ENCODE measurements around the gene SMG9.

Gene SMG9

GRCh38 chr19:43726736-43727592 lies 27.8 kb downstream of the SMG9 start:
- Histone ChIP-seq H3K9ac (ENCODE audit: low read length) (no peak overlapping the region), H4K20me1 (ENCODE audit: low read depth, low read length) (no peaks in the 10 kb centered on the region), H3K9me3 (ENCODE audit: insufficient read depth, low read length) (no peaks in the 10 kb centered on the region), H3K4me2 (ENCODE audit: low read depth, low read length, poor library complexity, severe bottlenecking) (no peak overlapping the region), H3K27me3 (ENCODE audit: low read length) (no peaks in the 10 kb centered on the region), H3K9me2 (replicated peaks; ENCODE audit: insufficient read depth, low read length) (no peaks in the 10 kb centered on the region), H3F3A (ENCODE audit: insufficient read depth) (no peaks in the 10 kb centered on the region), H3K79me2 (ENCODE audit: insufficient read depth, low read length) (no peaks in the 10 kb centered on the region), H3K4me3 (ENCODE audit: insufficient read depth, low read length, poor library complexity, severe bottlenecking) (no peak overlapping the region), H3K27ac (ENCODE audit: low read depth, low read length) (no peak overlapping the region), H3K36me3 (ENCODE audit: low read length) (no peaks in the 10 kb centered on the region), H2AFZ (ENCODE audit: low read depth, low read length, severe bottlenecking) (no peak overlapping the region)
- TF ChIP-seq EZH2phosphoT487 (conservative IDR thresholded peaks at IDR 0.05; ENCODE audit: low read length) (no peak), CTCF (IDR thresholded peaks at IDR 0.05; ENCODE audit: insufficient read depth, low read length, poor library complexity, severe bottlenecking) (no peak)

- Histone ChIP-seq H3K4me2 (ENCODE audit: low read depth, low read length, poor library complexity, severe bottlenecking) (no peak overlapping the region), H3F3A (ENCODE audit: insufficient read depth) (no peaks in the 10 kb centered on the region), H3K27me3 (ENCODE audit: low read length) (no peaks in the 10 kb centered on the region), H3K9me3 (ENCODE audit: insufficient read depth, low read length) (no peaks in the 10 kb centered on the region), H2AFZ (ENCODE audit: low read depth, low read length, severe bottlenecking) (no peak overlapping the region), H3K36me3 (ENCODE audit: low read length) (no peaks in the 10 kb centered on the region), H3K9me2 (replicated peaks; ENCODE audit: insufficient read depth, low read length) (no peaks in the 10 kb centered on the region), H3K27ac (ENCODE audit: low read depth, low read length) (no peak overlapping the region), H4K20me1 (ENCODE audit: low read depth, low read length) (no peaks in the 10 kb centered on the region), H3K79me2 (ENCODE audit: insufficient read depth, low read length) (no peaks in the 10 kb centered on the region), H3K9ac (ENCODE audit: low read length) (no peak overlapping the region), H3K4me3 (ENCODE audit: insufficient read depth, low read length, poor library complexity, severe bottlenecking) (no peak overlapping the region)
- TF ChIP-seq CTCF (IDR thresholded peaks at IDR 0.05; ENCODE audit: insufficient read depth, low read length, poor library complexity, severe bottlenecking), result no peak
- TF ChIP-seq EZH2phosphoT487 (conservative IDR thresholded peaks at IDR 0.05; ENCODE audit: low read length), result no peak
Observed at GRCh38 chr19:43725468-43725867, 29.3 kb downstream of the SMG9 start.

- H3K27ac ChIP-seq (ENCODE audit: low read depth, low read length), result no peak overlapping the region
- H3K9me3 ChIP-seq (ENCODE audit: insufficient read depth, low read length), result no peaks in the 10 kb centered on the region
- TF ChIP-seq EZH2phosphoT487 (conservative IDR thresholded peaks at IDR 0.05; ENCODE audit: low read length) (no peak), CTCF (IDR thresholded peaks at IDR 0.05; ENCODE audit: insufficient read depth, low read length, poor library complexity, severe bottlenecking) (no peak)
Observed at GRCh38 chr19:43724896-43725295, 29.9 kb downstream of the SMG9 start.

More at GRCh38 chr19:43724896-43725295, 29.9 kb downstream of the SMG9 start:
- Histone ChIP-seq H3K4me3 (ENCODE audit: insufficient read depth, low read length, poor library complexity, severe bottlenecking) (no peak overlapping the region), H3K27me3 (ENCODE audit: low read length) (no peaks in the 10 kb centered on the region), H3K79me2 (ENCODE audit: insufficient read depth, low read length) (no peaks in the 10 kb centered on the region), H3K4me2 (ENCODE audit: low read depth, low read length, poor library complexity, severe bottlenecking) (no peak overlapping the region), H4K20me1 (ENCODE audit: low read depth, low read length) (no peaks in the 10 kb centered on the region), H3F3A (ENCODE audit: insufficient read depth) (no peaks in the 10 kb centered on the region), H3K36me3 (ENCODE audit: low read length) (no peaks in the 10 kb centered on the region), H2AFZ (ENCODE audit: low read depth, low read length, severe bottlenecking) (no peak overlapping the region), H3K9me2 (replicated peaks; ENCODE audit: insufficient read depth, low read length) (no peaks in the 10 kb centered on the region), H3K9ac (ENCODE audit: low read length) (no peak overlapping the region)
